Neutrophil (primary cell): ENCODE measurements around the gene SPATS2L.

ENCODE experiments used
- H3K27ac ChIP-seq: fragments of 200-600 bp; sonication (generic); 2 replicates; pipeline ENCODE4 v1.5.1; 2016; ENCODE audit warnings: mild to moderate bottlenecking, moderate library complexity
- H3K27me3 ChIP-seq: fragments of 200-600 bp; sonication (generic); 2 replicates; pipeline ENCODE4 v1.6.0; 2016; ENCODE audit warnings: mild to moderate bottlenecking
- H3K36me3 ChIP-seq: fragments of 200-600 bp; sonication (generic); 2 replicates; pipeline ENCODE4 v1.5.1; 2017
- H3K4me1 ChIP-seq, 2 experiments: fragments of 200-600 bp in 1 of 2; sonication (generic) in 1 of 2; 1 replicate in 1 of 2; 2 replicates in 1 of 2; pipeline versions ENCODE4 v1.5.1 to v1.6.1; 2013 to 2016; ENCODE audit warnings: low read depth in 1 of 2, low read length in 1 of 2, mild to moderate bottlenecking in 1 of 2, moderate library complexity in 1 of 2; ENCODE audit not compliant: control insufficient read depth in 1 of 2, insufficient read depth in 1 of 2
- H3K4me3 ChIP-seq, 2 experiments: fragments of 200-600 bp in 1 of 2; sonication (generic) in 1 of 2; 1 replicate in 1 of 2; 2 replicates in 1 of 2; pipeline ENCODE4 v1.5.1; 2013 to 2016; ENCODE audit warnings: low read depth in 1 of 2, low read length in 1 of 2, mild to moderate bottlenecking in 1 of 2, moderate library complexity in 1 of 2
- H3K9me3 ChIP-seq: fragments of 200-600 bp; sonication (generic); 2 replicates; pipeline ENCODE4 v1.5.1; 2016
- CTCF ChIP-seq: fragments of 200-600 bp; sonication (generic); IDR thresholded peaks from 2 replicates; pipeline ENCODE4 v1.5.1; 2016; ENCODE audit warnings: antibody characterized with exemption

Gene SPATS2L

GRCh38 chr2:200357845-200358244, 51.4 kb downstream of the SPATS2L start:
- H3K27me3 ChIP-seq = no peaks in the 10 kb centered on the region
- no peak overlapping the region for H3K4me3 ChIP-seq
- no peaks in the 10 kb centered on the region for H3K36me3 ChIP-seq
- no peaks in the 10 kb centered on the region for H3K4me1 ChIP-seq
- no peak for TF ChIP-seq CTCF
- no peak overlapping the region for H3K27ac ChIP-seq
- H3K9me3 ChIP-seq = no peaks in the 10 kb centered on the region

GRCh38 chr2:200359552-200359951, 53.1 kb downstream of the SPATS2L start:
- Histone ChIP-seq H3K4me1 (no peaks in the 10 kb centered on the region), H3K9me3 (no peaks in the 10 kb centered on the region), H3K27me3 (no peaks in the 10 kb centered on the region), H3K36me3 (no peaks in the 10 kb centered on the region), H3K27ac (no peak overlapping the region), H3K4me3 (no peak overlapping the region)
- TF ChIP-seq CTCF = no peak

- H3K36me3 ChIP-seq = no peaks in the 10 kb centered on the region
- H3K9me3 ChIP-seq = no peaks in the 10 kb centered on the region
- TF ChIP-seq CTCF = no peak
- no peaks in the 10 kb centered on the region for H3K27me3 ChIP-seq
- no peak overlapping the region for H3K27ac ChIP-seq
- no peak overlapping the region for H3K4me3 ChIP-seq
- H3K4me1 ChIP-seq = no peaks in the 10 kb centered on the region
Observed at GRCh38 chr2:200360364-200360763, 53.9 kb downstream of the SPATS2L start.

GRCh38 chr2:200362202-200362917, 55.9 kb downstream of the SPATS2L start:
- H3K4me3 ChIP-seq = no peak overlapping the region
- H3K36me3 ChIP-seq = no peaks in the 10 kb centered on the region
- H3K27me3 ChIP-seq = no peaks in the 10 kb centered on the region
- H3K27ac ChIP-seq = no peak overlapping the region
- H3K4me1 ChIP-seq = no peaks in the 10 kb centered on the region
- no peaks in the 10 kb centered on the region for H3K9me3 ChIP-seq
- TF ChIP-seq CTCF = no peak

GRCh38 chr2:200363279-200363678, 56.8 kb downstream of the SPATS2L start:
- Histone ChIP-seq H3K4me3 (no peak overlapping the region), H3K4me1 (no peaks in the 10 kb centered on the region), H3K9me3 (no peaks in the 10 kb centered on the region), H3K27me3 (no peaks in the 10 kb centered on the region), H3K27ac (no peak overlapping the region), H3K36me3 (no peaks in the 10 kb centered on the region)
- TF ChIP-seq CTCF = no peak
